C4-2B (cell line): Measurements from ENCODE around the gene CNTN6.

Experiments
- H3K27ac ChIP-seq: fragments of 450-650 bp; 2 replicates; pipeline ENCODE4 v1.5.1; 2017
- ZFX ChIP-seq: fragments of 450-650 bp; IDR thresholded peaks from 2 replicates; pipeline ENCODE4 v1.6.1; 2017
- TF ChIP-seq, protein P1 (sequence below): fragments of 450-650 bp; conservative IDR thresholded peaks from 2 replicates; pipeline ENCODE4 v1.5.1; 2017; ENCODE audit warnings: mild to moderate bottlenecking

CNTN6 gene

DNA sequence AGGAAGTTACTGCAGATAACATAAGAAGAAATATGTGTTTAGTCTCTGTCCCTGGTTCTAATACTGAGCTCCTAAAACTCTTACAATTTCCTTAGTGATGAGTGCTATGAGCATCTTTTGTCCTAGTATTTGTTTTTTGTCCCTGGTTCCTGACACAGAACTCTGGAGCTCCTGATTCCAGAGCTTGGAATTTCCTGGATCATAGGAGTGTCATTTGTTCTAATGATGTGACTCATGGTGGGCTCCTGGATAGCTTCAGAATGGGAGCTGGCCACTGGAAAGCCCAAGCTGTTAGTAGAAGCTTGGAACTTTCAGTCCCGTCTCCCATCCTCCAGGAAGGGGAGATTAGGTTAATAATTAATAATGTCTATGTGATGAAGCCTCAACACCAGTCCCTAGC lies 98.2 kb downstream of the CNTN6 start:
- no peak overlapping the region for H3K27ac ChIP-seq
- no peak for TF ChIP-seq ZFX
- TF ChIP-seq, protein P1, sequence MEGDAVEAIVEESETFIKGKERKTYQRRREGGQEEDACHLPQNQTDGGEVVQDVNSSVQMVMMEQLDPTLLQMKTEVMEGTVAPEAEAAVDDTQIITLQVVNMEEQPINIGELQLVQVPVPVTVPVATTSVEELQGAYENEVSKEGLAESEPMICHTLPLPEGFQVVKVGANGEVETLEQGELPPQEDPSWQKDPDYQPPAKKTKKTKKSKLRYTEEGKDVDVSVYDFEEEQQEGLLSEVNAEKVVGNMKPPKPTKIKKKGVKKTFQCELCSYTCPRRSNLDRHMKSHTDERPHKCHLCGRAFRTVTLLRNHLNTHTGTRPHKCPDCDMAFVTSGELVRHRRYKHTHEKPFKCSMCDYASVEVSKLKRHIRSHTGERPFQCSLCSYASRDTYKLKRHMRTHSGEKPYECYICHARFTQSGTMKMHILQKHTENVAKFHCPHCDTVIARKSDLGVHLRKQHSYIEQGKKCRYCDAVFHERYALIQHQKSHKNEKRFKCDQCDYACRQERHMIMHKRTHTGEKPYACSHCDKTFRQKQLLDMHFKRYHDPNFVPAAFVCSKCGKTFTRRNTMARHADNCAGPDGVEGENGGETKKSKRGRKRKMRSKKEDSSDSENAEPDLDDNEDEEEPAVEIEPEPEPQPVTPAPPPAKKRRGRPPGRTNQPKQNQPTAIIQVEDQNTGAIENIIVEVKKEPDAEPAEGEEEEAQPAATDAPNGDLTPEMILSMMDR = no peak

DNA sequence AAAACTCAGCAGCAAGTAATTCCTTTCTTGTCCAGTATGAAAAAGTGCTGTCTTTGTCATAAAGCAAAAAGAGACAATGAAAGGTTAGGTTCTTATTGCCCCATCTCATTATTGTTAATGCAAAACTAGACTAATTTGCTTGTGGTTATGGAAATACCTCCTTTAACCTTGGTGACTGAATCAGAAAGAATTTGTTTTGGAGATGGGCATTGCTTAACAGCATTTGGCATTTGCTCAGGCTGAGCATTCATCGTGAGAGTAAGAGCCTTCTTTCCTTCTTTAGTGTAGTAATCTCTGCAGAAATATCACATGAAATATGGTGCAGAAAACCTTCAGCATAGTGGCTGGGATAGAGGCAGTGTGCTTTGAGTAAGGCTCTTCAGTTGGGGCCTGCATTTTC lies 103.1 kb downstream of the CNTN6 start:
- TF ChIP-seq, protein P1 = no peak
- no peak for TF ChIP-seq ZFX
- no peak overlapping the region for H3K27ac ChIP-seq

DNA sequence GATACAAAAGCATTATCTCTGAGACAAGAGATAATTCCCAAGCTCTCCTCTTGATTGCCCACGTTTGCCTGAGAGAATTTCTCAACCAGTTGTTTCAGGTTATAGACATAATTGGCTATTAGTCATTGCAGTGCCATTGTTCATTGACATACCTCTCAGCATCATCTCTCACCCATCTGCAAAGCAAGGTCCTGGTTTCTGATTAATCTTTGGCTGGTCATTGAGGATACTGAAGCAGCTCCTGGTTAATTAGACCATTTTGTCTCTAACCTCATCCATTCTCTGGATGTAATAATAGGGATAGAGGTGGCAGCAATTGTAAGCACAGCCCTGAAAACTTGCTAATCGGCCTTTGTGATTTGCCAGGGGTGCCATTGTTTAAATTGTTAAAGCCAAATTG lies 104.2 kb downstream of the CNTN6 start:
- TF ChIP-seq ZFX = no peak
- TF ChIP-seq, protein P1 = no peak
- no peak overlapping the region for H3K27ac ChIP-seq

DNA sequence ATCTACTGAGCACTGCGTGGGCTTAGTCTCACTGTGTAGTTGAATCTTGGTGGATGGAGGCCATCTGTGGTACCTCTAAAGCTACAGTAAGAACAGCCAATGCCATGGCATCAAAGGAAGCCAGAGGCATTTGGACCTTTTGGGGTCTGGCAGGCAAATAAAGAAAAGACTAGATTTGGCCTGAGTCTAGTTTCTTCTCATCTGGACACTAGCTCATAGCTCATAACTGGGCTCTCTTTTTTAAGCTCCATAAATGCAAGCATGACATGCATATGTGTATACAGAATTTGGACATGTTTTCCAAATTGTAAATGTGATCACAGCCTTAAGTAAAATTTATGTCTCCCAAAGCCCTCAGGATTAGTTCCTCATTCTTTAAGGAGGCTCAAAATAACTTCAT lies 107.5 kb downstream of the CNTN6 start:
- no peak for TF ChIP-seq ZFX
- TF ChIP-seq, protein P1 = no peak

DNA sequence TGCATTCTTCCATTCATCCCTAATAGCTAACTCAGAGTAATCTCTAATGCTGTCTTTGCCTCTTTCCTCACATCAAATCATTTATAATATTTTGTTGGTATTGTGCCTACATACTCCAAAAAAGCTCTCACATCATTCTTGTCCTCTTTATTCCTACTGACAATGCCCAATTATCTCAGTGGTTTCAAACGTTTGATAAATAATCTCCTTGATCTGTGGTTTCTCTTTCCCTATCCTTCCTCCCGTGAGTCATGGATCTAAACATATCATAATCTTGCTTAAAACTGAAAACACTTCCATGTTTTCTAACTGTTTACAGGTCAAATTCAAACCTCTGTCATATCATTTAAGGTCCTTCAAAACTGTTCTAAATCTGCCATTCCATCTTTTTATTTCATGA lies 115.1 kb downstream of the CNTN6 start:
- H3K27ac ChIP-seq = no peak overlapping the region
- TF ChIP-seq ZFX = no peak
- TF ChIP-seq, protein P1 = no peak

More for the DNA sequence above, 107.5 kb downstream of the CNTN6 start:
- H3K27ac ChIP-seq = no peak overlapping the region

DNA sequence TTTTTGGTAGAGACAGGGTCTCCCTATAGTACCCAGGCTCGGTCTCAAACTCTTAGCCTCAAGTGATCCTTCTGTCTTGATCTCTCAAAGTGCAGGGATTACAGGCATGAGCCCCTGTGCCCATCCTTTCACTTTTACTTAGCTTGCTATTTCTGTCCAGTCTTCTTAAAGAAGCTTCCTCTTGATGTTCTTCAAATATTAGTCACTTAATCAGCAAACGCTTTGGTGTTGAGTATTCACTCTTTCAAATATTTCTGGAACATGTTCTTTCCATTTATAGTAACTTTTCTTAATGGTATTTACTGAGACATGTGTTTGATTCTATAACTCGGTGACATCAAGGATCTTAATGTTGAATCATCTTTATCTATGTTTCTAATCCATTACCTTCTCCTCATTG lies 122.1 kb downstream of the CNTN6 start:
- TF ChIP-seq, protein P1 = no peak
- no peak for TF ChIP-seq ZFX
- no peak overlapping the region for H3K27ac ChIP-seq

DNA sequence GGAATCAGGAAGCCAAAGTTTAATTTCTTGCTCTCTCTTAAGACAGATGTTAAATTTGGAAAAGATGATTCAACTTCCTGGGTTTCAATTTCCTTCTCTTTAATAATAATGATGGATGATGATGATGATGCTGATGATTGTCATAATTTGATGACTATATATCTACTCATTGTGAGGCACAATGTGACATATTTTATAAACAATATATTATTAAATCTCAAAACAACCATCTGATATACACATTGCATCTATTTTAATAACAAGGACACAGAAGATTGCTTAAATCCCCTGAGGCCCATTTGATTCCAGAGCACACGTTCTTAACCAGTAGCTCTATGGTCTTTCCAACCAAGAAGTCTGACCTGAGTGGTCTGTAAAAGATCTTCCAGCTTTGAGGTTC lies 124.0 kb downstream of the CNTN6 start:
- no peak overlapping the region for H3K27ac ChIP-seq

More for the DNA sequence above, 124.0 kb downstream of the CNTN6 start:
- TF ChIP-seq, protein P1 = no peak
- TF ChIP-seq ZFX = no peak
